CD4-positive, alpha-beta T cell treated with Interleukin-15 for 1 hour (primary cell): ENCODE data around the gene DDO.
"Not testable (repeated sequence)": the region's sequence is repeated elsewhere in the genome, so short reads cannot be mapped to it uniquely, and the experiment has no call there.

Experiments used
- DNase-seq: peaks from one replicate; pipeline ENCODE4 v3.0.0-alpha.2; 2020

The DDO gene

DNA sequence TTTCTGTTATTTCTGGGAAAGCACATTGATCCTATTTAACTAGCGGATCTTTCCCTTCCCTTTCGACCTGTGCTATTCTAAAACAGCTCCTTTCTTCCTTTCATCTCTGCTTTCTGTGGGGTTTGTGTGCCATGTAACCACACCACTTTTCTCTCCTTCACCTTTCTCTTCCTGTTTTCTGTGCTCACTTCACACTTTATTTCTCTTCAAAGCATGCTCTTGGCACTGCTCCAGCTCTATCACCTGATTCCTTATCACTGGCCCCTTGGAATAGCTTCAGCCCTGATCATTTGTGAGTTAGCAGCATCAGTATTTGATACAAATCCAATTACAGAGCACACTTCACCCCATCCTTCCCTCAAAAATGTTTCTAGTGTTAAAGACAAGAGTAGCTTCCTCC, 49.1 kb downstream of the DDO start:
- no peak for DNase-seq

DNA sequence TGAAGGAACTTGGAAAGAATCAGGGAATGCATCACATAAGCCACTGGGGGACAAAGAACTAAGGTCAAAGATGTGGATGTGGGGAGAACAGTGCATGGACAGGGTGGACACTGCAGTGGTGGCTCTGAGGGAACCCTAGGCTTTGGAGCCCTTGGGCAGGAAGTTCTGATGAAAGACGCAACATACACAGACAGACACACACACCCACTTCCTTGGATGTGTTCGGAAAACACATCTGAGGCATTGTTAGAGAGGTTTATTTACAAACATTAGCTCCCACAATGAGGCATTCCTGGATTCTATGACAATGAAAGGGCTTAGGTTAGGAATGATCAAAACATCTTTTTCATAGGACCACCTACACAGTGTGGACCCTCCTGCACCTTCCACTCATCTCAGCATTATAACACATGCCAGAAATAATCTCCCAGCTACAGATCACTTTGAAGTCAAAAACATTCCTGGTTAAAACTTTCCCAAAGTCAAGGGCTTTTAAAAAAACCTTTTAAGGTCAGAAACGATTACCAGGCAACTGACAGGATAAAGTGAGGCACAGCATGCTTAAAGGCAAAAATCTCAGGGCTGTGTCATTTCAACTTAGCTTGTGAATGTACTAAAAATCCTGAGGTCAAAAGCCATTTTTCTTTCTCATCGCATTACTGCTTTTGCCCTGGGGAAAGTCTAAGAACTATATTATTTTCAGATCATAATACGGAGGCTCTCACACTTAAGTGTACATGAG, 50.8 kb downstream of the DDO start:
- no peak for DNase-seq

DNA sequence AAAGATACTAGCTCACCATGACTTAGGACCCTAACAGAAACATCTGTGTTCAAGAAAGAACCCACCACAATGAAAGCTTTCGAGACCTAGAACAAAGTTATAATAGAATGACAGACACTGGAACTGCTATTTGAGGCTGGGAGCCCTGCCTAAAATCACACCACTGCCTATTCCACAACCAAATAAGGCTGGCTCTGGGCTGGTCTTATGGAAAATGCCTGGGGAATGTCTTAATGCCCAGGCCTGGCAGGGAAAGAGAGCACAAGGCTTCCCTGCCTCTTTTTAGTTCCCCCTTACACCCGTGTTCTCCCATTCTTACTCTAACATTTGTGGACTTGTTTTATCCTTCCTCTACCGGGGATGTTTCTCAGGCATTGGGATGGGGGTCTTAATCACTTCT, 51.6 kb downstream of the DDO start:
- DNase-seq: no peak

DNA sequence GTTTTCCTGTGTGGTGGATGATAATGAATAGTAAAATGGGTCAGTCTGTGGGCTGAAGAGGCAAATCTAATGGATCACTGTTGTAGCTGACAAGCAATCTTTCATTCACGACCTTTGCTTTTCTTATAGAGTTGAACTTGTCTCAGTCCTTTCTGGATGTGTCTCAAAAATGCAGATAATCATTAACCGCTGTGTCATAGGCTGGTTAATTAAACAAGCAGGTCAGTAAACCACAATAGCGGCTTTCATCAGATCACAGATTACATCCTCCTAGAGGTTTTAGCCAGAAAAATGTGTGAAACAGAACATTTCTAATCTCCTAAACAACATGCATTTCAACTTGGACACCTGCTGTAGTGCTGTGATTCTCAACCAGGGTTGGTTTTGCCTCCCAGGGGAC, 54.7 kb downstream of the DDO start:
- no peak for DNase-seq

DNA sequence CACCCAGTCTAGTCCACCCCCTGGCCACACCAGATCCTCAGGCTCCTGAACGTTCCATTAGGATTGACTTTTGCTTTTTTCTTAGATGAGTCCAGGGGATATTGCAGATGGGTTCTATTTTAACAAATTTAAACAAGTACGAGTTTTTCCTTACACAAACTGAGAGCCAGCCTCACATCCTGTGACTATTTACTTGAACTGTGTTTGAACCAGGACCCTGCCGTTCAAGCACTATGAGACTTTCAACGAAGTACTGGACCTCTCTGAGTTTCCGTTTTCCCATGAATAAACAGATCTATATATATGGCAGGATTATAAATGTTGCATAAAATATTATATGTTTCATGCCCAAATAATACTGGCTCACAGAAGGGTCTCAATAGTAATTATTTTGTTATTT, 55.8 kb downstream of the DDO start:
- DNase-seq: no peak

DNA sequence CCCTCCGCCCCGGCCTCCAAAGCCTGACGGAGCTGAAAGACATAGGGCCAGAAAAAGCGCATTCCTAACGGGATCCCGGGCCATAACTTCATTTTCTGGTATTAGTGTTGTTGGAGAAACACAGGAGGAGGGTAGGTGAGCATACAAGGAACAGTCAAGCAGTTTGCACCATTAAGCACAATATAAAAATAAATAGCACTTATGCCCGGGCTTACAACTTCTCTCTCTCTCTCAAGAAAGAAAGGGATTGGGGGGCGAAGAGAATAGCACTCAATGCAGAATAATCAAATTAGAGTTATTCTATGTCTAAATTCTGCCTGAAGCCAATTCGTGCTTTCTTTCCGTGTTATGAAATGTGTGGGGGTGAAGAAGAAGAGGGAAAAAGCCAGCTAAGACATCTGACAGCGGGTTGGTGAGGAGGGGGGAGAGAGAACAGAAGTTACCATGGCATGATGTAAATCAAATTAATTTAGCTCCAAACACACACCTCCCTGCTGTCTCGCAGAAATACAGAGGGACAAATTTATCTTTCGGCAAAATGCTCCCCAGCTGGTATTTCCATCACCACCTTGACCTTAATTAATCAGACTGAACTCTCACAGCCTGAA, 56.7 kb downstream of the DDO start:
- DNase-seq: no peak

DNA sequence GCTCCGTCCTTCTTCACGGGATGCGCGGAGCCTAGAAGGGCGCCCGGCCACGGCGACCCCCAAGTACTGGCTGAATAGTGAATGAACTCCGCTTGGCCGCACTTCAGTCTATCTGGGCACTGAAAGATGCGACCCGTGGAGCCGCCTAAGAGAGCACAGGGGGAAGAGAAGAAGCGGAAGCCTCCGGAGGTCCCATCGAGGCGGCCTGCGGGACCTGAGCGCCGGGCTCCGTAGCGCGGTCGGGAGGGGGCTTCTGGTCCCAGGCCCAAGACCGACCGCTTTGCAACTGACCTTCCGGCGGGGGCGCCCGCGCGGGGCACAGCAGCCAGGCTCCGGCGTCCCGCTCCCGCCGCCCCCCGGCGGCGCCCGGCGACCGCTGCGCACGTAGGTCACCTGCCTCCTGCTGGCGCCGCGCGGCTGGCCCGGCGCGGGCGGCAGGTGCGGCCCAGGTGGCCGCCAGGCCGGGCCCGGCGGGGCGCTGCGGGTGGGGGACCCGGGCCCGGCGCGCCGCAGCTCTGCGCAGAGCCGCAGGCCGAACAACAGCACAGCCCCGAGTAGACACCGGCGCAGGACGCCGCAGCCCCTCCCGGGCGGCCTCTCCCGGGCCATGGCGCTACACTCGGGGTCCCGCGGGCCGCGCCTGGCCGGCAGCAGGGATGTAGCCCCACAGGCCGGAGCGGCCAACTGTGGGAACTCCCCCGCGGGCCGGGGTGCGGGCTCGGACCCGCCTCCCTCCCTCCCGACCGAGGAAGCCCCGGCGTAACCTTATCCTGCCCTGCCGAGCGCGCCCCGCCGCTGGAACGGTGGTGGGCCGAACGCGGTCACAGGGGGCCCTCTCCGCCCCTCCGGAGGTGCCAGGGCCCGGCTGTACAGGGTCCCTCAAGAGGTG, 57.5 kb downstream of the DDO start, which contains the start of gene METTL24:
Gene METTL24, minus strand, starts transcription at position 686 of the 889 bp plus-strand sequence. Its CDS starts 77 bp downstream, at position 609.
- DNase-seq: peak; percentile 17

DNA sequence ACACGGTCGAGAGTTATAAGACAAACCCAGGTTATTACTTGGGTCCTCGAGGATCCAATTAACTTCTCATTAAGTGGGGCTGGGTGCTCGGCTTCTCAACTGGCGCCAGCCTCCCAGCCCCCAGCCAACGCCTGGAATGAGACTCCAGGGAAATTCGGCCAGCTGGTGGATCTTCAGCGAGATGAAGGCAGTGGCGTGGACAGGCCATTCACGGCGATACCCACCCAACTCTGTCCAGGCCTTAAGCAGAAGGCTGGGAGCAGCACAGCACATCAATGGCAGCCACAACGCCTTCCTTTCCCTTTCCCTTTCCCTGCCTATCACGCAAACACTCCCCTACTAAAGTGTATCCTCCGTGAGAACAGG, 58.1 kb downstream of the DDO start:
- no peak for DNase-seq

DNA sequence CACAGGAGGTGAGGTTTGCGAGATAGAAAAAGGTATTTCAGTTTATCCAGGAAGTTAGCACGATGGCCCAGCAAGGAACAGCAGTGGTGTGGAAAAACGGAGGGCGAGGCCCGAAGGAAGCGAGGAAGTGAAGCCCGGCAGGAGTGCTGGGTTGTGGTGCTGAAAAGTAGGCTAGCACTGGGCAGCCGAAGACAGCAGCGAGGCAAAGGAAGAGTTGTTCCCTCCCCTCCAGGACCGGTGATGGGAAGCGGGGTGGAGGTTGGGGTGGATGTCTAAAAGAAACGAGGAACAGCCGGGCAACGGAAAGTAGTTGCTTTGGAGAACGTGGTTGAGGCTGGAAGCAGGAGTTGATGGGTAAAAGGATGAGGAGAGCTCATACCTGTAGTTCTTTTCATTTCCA, 58.6 kb downstream of the DDO start:
- no peak for DNase-seq

DNA sequence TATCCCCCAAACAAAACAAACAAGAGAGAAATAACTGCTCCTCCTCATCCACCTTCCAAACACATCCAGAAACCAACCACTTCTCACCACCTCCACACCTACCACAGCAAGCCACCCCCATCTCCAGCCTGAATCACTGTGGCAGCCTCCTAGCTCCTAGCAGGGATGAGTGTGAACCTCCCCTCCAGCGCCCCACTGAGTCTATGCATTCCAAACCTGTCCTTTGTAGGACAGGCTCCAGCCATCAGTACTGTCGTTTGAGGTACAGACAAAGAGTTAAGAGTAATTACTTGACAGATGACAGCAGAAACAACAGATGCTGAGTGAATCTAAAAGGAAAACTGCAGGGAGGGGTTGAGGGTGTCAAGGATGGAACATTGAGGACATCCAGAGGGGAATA, 59.6 kb downstream of the DDO start:
- no peak for DNase-seq

DNA sequence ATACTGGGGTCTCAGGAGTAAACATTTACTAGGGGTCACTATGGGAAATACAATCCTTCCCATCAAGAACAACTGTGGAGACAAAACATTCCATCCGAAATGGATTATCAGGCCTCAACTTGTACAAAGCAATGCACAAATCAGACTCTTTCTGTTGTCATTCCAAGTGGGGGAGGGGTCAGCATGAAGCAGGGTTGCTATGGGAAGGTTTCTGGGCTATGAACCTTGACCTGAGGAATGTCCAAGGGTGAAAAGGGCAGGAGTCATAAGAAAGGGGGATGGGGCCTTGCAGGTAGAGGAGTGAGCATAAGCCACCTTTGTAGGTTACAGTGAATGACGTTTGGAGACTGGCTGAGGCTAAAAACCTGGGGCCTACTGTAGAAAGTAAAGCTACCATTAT, 60.4 kb downstream of the DDO start:
- DNase-seq: no peak

DNA sequence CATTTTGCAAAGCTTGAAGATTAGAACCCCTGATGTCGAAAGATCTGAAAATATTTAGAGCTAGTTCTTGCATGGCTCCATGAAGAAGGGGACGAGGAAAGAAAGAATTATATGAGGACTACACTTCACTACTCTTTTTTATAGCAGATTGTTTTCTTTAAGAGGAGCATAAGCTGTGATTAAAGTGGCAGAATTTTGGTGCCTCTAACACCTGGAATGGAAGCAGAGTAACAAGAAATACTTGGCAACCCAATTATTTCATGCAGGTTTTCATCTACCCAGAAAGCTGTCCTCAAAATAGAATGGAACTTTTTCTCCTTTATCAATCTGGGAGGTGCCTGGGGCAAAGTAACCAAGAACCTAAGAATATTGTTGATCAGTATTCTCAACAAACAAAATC, 61.2 kb downstream of the DDO start:
- DNase-seq: no peak

DNA sequence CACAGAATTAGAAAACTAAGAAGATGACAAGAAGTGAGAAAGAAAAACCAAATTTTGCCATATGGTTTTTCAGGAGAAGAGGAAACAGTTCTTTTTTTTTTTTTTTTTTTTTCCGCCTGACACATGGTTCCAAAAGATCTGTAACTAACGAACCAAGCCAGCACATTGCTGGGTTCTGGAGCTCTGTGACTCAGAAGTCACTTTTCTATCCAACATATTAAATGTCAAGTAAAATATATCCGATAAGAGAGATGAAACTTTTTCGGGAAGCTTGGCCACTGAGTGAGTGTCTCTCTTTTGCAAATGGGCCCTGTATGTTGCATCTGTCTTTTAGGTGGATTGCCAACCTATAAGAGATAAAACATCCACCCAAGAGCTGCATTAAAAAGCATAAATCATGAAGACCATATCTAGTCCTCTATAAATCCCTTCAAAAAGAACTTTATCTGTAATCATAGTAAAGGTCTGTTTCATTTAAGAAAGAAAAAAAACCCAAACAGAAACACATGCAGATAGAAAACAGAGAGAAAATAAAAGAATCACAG, 61.8 kb downstream of the DDO start:
- DNase-seq: no peak

DNA sequence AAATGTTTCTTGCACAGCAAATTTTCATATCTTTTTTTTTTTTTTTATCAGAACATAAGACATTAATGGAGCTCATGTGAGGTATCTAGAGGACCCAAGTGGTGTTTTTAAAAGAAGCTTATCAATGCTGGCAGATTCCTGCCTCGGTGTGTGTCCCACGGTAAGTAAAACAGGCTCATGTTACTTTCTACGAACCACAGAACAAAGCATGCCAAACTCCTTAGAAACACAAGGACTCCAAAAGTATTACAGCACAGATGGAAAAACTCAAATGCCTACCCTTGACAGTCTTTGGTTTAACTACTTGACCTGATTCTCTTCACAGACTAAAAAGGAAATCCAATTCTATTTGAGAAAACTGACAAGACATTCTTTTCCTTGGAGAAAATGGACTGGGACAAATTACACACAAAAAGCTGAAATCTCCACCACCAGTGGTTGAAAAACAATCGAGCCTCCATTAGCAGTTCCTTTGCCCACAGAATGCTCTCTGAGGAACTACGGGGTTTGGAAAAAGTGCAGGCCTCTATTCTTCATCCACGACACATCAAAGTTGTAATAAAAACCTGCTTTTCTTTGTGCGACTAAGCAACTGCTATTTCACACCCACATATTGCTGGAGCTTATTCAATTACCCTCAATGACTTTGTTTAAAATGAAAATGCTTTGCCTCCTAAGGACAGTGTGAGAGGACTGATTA, 62.7 kb downstream of the DDO start:
- DNase-seq: no peak

DNA sequence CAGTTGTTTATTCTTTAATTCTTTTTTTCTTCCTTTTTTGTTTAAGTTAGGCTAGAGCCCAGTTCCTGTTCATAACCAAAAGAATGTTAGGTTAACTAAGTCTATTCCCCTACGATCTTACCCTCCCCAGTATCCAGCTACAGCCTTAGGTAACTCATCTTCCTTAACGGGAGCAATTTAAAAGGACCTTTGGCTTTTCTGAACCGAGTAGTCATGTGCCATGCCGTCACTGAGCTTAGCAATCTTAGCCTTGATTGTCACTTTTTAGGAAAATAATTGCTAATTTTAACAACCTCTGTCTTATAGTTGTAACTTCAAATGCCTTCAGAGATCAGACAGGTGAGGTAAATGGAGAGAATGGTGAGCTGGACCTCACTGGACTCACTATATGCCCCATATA, 63.4 kb downstream of the DDO start:
- DNase-seq: no peak

DNA sequence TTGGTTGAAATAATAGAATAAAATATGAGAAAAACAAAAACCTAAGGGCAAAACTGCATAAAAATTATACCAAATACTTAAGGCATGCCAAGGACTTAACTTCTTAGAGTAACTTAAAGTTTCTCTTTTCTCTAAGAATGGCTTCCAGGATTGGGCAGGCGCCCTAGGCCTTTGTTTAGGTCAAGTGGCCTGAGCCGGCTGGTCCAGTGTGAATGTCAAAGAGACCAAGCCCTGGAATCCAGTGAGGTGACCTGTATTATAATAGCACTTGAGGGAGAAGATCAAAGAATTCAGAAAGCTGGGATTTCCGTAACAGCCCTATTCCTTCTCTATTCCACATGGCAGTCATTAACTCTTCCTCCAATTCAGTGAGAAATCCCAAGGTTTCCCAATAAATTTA, 63.8 kb downstream of the DDO start:
- DNase-seq: no peak

DNA sequence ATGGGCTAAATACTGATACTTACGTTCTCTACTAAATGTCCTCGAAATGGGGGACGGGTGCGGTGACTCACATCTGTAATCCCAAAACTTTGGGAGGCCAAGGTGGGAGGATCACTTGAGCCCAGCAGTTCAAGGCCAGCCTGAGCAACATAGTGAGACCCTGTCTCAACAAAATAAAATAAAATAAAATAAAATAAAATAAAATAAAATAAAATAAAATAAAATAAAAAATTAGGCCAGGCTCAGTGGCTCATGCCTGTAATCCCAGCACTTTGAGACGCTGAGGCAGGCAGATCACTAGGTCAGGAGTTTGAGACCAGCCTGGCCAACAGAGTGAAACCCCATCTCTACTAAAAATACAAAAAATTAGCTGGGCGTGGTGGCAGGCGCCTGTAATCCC, 64.8 kb downstream of the DDO start:
- DNase-seq: not testable (repeated sequence)

DNA sequence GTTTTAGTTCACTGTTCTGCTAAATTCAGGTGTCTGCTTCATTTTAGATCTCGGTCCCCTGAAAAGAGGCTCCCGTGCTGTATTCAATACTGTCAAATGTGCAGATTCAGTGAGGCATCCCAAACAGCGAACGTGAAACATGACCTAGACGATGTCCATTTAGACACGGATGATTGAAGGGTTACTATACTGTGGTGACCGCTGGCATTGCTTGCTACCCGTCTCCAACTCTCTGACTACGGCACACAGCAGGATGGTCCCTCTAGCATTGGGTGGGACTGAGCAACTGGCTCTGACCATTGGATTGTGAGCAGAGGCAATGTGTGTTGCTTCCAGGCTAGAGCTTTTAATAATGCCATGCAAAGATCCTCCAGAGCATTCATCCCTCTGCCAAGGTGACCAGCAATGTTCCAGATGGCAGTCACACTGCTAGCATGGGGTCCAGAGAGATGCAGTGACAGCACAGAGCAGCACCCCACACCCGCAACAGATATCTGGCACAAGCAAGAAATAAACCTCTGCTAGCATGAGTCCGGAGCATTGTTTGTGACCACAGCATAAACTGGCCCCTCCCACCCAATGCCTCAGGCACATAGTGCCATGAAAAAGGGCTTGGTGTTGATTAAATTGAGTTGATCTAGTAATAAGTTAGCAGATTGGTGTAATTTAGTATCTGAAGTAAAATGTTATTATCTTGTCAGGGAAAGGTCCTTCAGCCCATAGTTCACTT, 66.2 kb downstream of the DDO start:
- no peak for DNase-seq

DNA sequence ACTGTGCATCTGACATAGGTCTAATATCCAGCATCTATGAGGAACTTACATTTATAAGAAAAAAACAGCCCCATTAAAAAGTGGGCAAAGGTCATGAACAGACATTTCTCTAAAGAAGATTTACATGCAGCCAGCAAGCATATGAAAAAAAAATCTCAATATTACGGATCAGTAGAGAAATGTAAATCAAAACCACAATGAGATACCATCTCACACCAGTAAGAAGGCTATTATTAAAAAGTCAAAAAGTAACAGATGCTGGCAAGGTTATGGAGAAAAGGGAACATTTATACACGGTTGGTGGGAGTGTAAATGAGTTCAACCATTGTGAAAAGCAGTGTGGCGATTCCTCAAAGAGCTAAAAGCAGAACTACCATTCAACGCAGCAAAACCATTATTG, 70.3 kb downstream of the DDO start:
- DNase-seq: no peak

DNA sequence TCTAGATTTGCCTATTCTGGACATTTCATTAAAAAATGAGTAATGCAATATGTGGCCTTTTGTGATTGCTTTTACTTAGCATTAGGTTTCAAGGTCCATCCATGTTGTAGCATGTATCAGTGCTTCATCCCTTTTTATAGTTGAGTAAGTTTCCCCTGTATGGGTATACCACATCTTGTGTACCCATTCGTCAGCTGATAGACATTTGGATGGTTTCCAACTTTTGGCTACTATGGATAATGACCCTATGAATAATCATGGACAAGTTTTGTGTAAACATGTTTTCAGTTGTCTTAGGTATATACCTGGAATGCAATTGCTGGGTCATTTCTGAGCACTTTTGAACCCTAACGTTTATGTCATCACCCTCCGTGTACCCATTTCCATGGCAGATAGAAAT, 72.6 kb downstream of the DDO start:
- no peak for DNase-seq
